GOT3 (cell line): ENCODE measurements around the gene TMEM87B.

Experiments
- DNase-seq: peaks from one replicate; lab custom pipeline; 2025; ENCODE audit warnings: mixed read lengths; lab: John Stamatoyannopoulos, UW

Gene TMEM87B

GRCh38 chr2:112150851-112151250 lies 95.8 kb downstream of the TMEM87B start:
- DNase-seq = no peak

GRCh38 chr2:112151271-112151670 lies 96.2 kb downstream of the TMEM87B start:
- DNase-seq = no peak

- DNase-seq = no peak
Measured at GRCh38 chr2:112151701-112152440, 96.8 kb downstream of the TMEM87B start.

- no peak for DNase-seq
Measured at GRCh38 chr2:112152476-112153178, 97.6 kb downstream of the TMEM87B start.

GRCh38 chr2:112153179-112153490 lies 98.1 kb downstream of the TMEM87B start:
- no peak for DNase-seq

GRCh38 chr2:112153501-112153900 lies 98.4 kb downstream of the TMEM87B start:
- no peak for DNase-seq

- DNase-seq = no peak
Measured at GRCh38 chr2:112154246-112155117, 99.4 kb downstream of the TMEM87B start.

- DNase-seq = no peak
Measured at GRCh38 chr2:112155331-112156151, 100.5 kb downstream of the TMEM87B start.

- DNase-seq = no peak
Measured at GRCh38 chr2:112156152-112156986, 101.3 kb downstream of the TMEM87B start.

GRCh38 chr2:112157472-112157871 lies 102.4 kb downstream of the TMEM87B start:
- no peak for DNase-seq

GRCh38 chr2:112159454-112159921 lies 104.4 kb downstream of the TMEM87B start:
- DNase-seq = no peak

GRCh38 chr2:112160283-112161250 lies 105.5 kb downstream of the TMEM87B start:
- DNase-seq = no peak

GRCh38 chr2:112161431-112162145 lies 106.5 kb downstream of the TMEM87B start:
- no peak for DNase-seq

GRCh38 chr2:112162341-112162740 lies 107.3 kb downstream of the TMEM87B start:
- DNase-seq = no peak

GRCh38 chr2:112162956-112163355 lies 107.9 kb downstream of the TMEM87B start:
- no peak for DNase-seq

- DNase-seq = no peak
Measured at GRCh38 chr2:112163541-112163981, 108.5 kb downstream of the TMEM87B start.

- DNase-seq = no peak
Measured at GRCh38 chr2:112164876-112165275, 109.8 kb downstream of the TMEM87B start.

- DNase-seq = no peak
Measured at GRCh38 chr2:112165296-112165695, 110.2 kb downstream of the TMEM87B start.
